B cell (primary cell): Measurements from ENCODE around the gene PLEKHM3. TPM values are rescaled to one million over a fixed set of nuclear protein-coding genes. Genes with fewer than 3 reads are reported as not detected.

Experiments
- ATAC-seq: fragments of 200-7000 bp; cut with Tn5 transposase; one replicate; pipeline ENCODE4 v1.10.0; 2021; ENCODE audit warnings: low read depth, mild to moderate bottlenecking, moderate number of reproducible peaks, moderate library complexity
- CTCF ChIA-PET: fragments of 350-600 bp; sonication (Branson Sonifier 250); formaldehyde crosslinking; loops from one replicate; lab custom pipeline; 2021; ENCODE audit warnings: antibody characterized with exemption, inconsistent platforms; lab: Charles Lee
- POLR2A ChIA-PET: fragments of 350-600 bp; sonication (Branson Sonifier 250); formaldehyde crosslinking; loops from one replicate; lab custom pipeline; 2021; ENCODE audit warnings: antibody characterized with exemption; lab: Charles Lee
- DNase-seq: peaks from one replicate; pipeline ENCODE4 v3.0.0; 2013
- H2AFZ ChIP-seq: 2 replicates; pipeline ENCODE4 v1.6.1; 2012; ENCODE audit warnings: mild to moderate bottlenecking, low read depth, low read length; ENCODE audit not compliant: insufficient read depth, poor library complexity, severe bottlenecking
- H3K27ac ChIP-seq, 2 donors: 1 replicate in 1 of 2; 2 replicates in 1 of 2; pipeline ENCODE4 v1.5.1; 2012 to 2013; ENCODE audit warnings: low read length in 2 of 2, mild to moderate bottlenecking in 2 of 2, moderate library complexity in 1 of 2
- H3K27me3 ChIP-seq, 4 experiments: fragments of 200-600 bp in 1 of 4; sonication (generic) in 1 of 4; replicated peaks in 1 of 4; 1 replicate in 2 of 4; 2 replicates in 2 of 4; pipeline versions ENCODE4 v1.6.1 to v1.7.0; 2013 to 2016; ENCODE audit warnings: low read length in 3 of 4, mild to moderate bottlenecking in 2 of 4, mixed read lengths in 1 of 4, moderate library complexity in 1 of 4; ENCODE audit not compliant: insufficient read depth in 4 of 4, control insufficient read depth in 3 of 4; ENCODE audit errors: control extremely low read depth in 1 of 4
- H3K36me3 ChIP-seq, 2 experiments: replicated peaks in 1 of 2; 1 replicate in 1 of 2; 2 replicates in 1 of 2; pipeline versions ENCODE4 v1.6.1 to v1.7.1; 2013; ENCODE audit warnings: low read length in 1 of 2; ENCODE audit not compliant: insufficient read depth in 2 of 2, control insufficient read depth in 1 of 2; ENCODE audit errors: control extremely low read depth in 1 of 2, extremely low read depth in 1 of 2
- H3K4me1 ChIP-seq, 2 donors: fragments of 200-600 bp in 1 of 2; sonication (generic) in 1 of 2; 1 replicate in 1 of 2; 2 replicates in 1 of 2; pipeline versions ENCODE4 v1.5.1 to v1.6.1; 2013 to 2017; ENCODE audit warnings: low read length in 2 of 2; ENCODE audit not compliant: control insufficient read depth in 2 of 2, insufficient read depth in 2 of 2
- H3K4me2 ChIP-seq: replicated peaks from 2 replicates; pipeline ENCODE3; 2012; ENCODE audit warnings: mild to moderate bottlenecking, low read depth, low read length; ENCODE audit not compliant: poor library complexity, severe bottlenecking
- H3K4me3 ChIP-seq, 5 experiments: fragments of 200-600 bp in 1 of 5; sonication (generic) in 1 of 5; 1 replicate in 3 of 5; 2 replicates in 2 of 5; pipeline versions ENCODE4 v1.5.1 to v1.7.0; 2011 to 2016; ENCODE audit warnings: low read length in 4 of 5, mild to moderate bottlenecking in 4 of 5, low read depth in 2 of 5, control low read depth in 1 of 5, moderate library complexity in 1 of 5; ENCODE audit not compliant: insufficient read depth in 1 of 5; ENCODE audit errors: control extremely low read depth in 1 of 5, extremely low read depth in 1 of 5
- H3K79me2 ChIP-seq: fragments of 200-600 bp; sonication (generic); one replicate; pipeline ENCODE4 v1.6.0; 2016; ENCODE audit warnings: low read length; ENCODE audit not compliant: control insufficient read depth, insufficient read depth
- H3K9ac ChIP-seq: fragments of 200-600 bp; sonication (generic); 2 replicates; pipeline ENCODE4 v1.6.1; 2017; ENCODE audit warnings: mild to moderate bottlenecking, low read length, moderate library complexity
- H3K9me3 ChIP-seq, 3 donors: one replicate each; pipeline versions ENCODE4 v1.6.1 to v1.7.1; 2013; ENCODE audit warnings: low read length in 2 of 3; ENCODE audit not compliant: control insufficient read depth in 2 of 3, insufficient read depth in 1 of 3; ENCODE audit errors: control extremely low read depth in 1 of 3
- H4K20me1 ChIP-seq: 2 replicates; pipeline ENCODE4 v1.6.0; 2012; ENCODE audit warnings: mild to moderate bottlenecking, low read length; ENCODE audit not compliant: insufficient read depth, control insufficient read depth, poor library complexity, severe bottlenecking
- H3K27ac Mint-ChIP-seq: one replicate; pipeline ENCODE4 v1.8.0; 2021; ENCODE audit warnings: mixed read lengths
- H3K27me3 Mint-ChIP-seq: one replicate; pipeline ENCODE4 v1.8.0; 2021; ENCODE audit warnings: mixed read lengths
- H3K4me1 Mint-ChIP-seq: one replicate; pipeline ENCODE4 v1.8.0; 2021; ENCODE audit warnings: mixed read lengths
- H3K4me3 Mint-ChIP-seq: one replicate; pipeline ENCODE4 v1.8.0; 2021; ENCODE audit warnings: mixed read lengths
- H3K9me3 Mint-ChIP-seq: one replicate; pipeline ENCODE4 v1.8.0; 2022; ENCODE audit warnings: mixed read lengths; ENCODE audit not compliant: insufficient read depth
- EZH2 ChIP-seq: IDR thresholded peaks from 2 replicates; pipeline ENCODE4 v1.6.1; 2012; ENCODE audit warnings: borderline replicate concordance, low read depth, mild to moderate bottlenecking, moderate library complexity, low read length; ENCODE audit not compliant: insufficient read depth, poor library complexity, severe bottlenecking
- WGBS: methylation state at CpG from one replicate; pipeline ENCODE4 v1.1.5; 2013; ENCODE audit warnings: missing lambda C conversion rate; ENCODE audit not compliant: insufficient coverage; 5-methylcytosine and 5-hydroxymethylcytosine counted together
- intact Hi-C: fragments of 100-400 bp; cut with micrococcal nuclease; formaldehyde crosslinking; loops from one replicate; pipeline ENCODE4 v1.10.0; 2022
- polyA plus RNA-seq: library from polyadenylated mRNA; depleted of rRNA; stranded (reverse); fragments of >200 nt; gene quantifications from 2 replicates; pipeline ENCODE4 v1.2.3, GENCODE V29; 2012
- total RNA-seq, 2 donors: library from RNA; stranded (reverse); fragments of 120-200 nt in 1 of 2; gene quantifications; 1 replicate in 1 of 2; 2 replicates in 1 of 2; pipeline versions ENCODE4 v1.2.3 to v1.2.4, GENCODE V29; 2013 to 2022
- TF ChIP-seq, protein P1 (sequence below): fragments of 200-600 bp; IDR thresholded peaks from one replicate; pipeline ENCODE4 v1.8.0; 2022; ENCODE audit warnings: antibody characterized with exemption, mild to moderate bottlenecking

Gene PLEKHM3
- total and polyA plus RNA-seq, 2 donors (not counting 1 experiment from before 2014, with no cell fraction given) = 4.0 to 17.7 TPM

DNA sequence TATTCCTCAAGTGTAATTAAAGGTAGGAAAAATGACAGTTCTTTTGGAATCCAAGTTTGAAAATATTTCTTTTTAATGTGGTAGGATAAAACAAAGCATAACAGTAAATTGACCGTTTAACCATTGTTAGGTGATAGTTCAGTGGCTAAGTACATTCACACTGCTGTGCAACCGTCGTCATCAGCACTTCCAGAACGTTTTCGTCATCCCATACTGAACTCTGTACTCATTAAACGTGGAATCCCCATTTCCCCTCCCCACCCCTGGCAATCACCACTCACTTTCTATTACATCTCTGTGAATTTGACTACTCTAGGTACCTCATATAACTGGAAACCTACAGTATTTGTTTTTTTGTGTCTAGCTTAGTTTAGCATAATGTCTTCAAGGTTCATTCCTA, 222.7 kb downstream of the PLEKHM3 start:
- ATAC-seq = no peak
- no peak overlapping the region for H3K4me3 Mint-ChIP-seq
- H3K4me2 ChIP-seq = no peak overlapping the region
- no peaks in the 10 kb centered on the region for H3K9me3 Mint-ChIP-seq
- no peaks in the 10 kb centered on the region for H4K20me1 ChIP-seq
- no CpG with 5 or more reads among the region's 6 CpGs for WGBS
- no peak overlapping the region for H2AFZ ChIP-seq
- H3K9me3 ChIP-seq = no peaks in the 10 kb centered on the region
- H3K4me3 ChIP-seq = no peak overlapping the region
- no peak overlapping the region for H3K27ac ChIP-seq
- H3K36me3 ChIP-seq = no peaks in the 10 kb centered on the region
- ChIA-PET POLR2A (interaction anchor here (0.7 kb wide), 1 partner anchor 14 kb away, joined by 4 read pairs; no protein-coding TSS in a partner anchor), CTCF (no interaction called here)
- intact Hi-C loops = no loop called here
- H3K27me3 Mint-ChIP-seq = no peaks in the 10 kb centered on the region
- DNase-seq = no peak
- TF ChIP-seq, protein P1, sequence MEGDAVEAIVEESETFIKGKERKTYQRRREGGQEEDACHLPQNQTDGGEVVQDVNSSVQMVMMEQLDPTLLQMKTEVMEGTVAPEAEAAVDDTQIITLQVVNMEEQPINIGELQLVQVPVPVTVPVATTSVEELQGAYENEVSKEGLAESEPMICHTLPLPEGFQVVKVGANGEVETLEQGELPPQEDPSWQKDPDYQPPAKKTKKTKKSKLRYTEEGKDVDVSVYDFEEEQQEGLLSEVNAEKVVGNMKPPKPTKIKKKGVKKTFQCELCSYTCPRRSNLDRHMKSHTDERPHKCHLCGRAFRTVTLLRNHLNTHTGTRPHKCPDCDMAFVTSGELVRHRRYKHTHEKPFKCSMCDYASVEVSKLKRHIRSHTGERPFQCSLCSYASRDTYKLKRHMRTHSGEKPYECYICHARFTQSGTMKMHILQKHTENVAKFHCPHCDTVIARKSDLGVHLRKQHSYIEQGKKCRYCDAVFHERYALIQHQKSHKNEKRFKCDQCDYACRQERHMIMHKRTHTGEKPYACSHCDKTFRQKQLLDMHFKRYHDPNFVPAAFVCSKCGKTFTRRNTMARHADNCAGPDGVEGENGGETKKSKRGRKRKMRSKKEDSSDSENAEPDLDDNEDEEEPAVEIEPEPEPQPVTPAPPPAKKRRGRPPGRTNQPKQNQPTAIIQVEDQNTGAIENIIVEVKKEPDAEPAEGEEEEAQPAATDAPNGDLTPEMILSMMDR = no peak
- no peak for TF ChIP-seq EZH2
- no peak overlapping the region for H3K27ac Mint-ChIP-seq
- no peaks in the 10 kb centered on the region for H3K27me3 ChIP-seq
- H3K79me2 ChIP-seq = no peaks in the 10 kb centered on the region
- no peaks in the 10 kb centered on the region for H3K4me1 ChIP-seq
- no peak overlapping the region for H3K9ac ChIP-seq
- H3K4me1 Mint-ChIP-seq = no peaks in the 10 kb centered on the region

DNA sequence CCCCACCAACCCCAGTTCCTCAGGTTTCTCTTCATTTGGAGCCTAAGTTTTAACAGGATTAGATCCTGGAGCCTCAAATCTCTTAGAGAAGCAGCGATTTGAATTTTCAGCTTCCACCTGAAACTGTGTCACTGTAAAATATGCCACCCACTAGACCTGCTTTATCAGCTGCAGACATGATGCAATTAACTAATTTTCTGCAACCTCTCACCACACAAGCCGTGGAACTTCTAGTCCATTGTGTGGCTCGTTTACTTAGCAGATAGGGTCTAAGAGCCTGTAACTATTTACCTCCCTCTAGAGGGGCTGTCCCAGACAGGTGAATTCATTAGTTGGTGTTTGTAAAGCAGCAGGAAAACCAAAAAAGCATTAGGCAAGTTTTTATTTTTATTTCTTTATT, 224.1 kb downstream of the PLEKHM3 start:
- Mint-ChIP-seq H3K4me1 (no peaks in the 10 kb centered on the region), H3K9me3 (no peaks in the 10 kb centered on the region), H3K27ac (no peak overlapping the region), H3K27me3 (no peaks in the 10 kb centered on the region), H3K4me3 (no peak overlapping the region)
- no peaks in the 10 kb centered on the region for H3K4me1 ChIP-seq
- no peaks in the 10 kb centered on the region for H3K79me2 ChIP-seq
- H4K20me1 ChIP-seq = no peaks in the 10 kb centered on the region
- POLR2A ChIA-PET = no interaction called here
- intact Hi-C loops = no loop called here
- no peaks in the 10 kb centered on the region for H3K9me3 ChIP-seq
- H3K9ac ChIP-seq = no peak overlapping the region
- no peaks in the 10 kb centered on the region for H3K27me3 ChIP-seq
- WGBS = 48% methylated on average over 2 of the region's 3 CpGs
- ATAC-seq (no peak), DNase-seq (no peak)
- H2AFZ ChIP-seq = no peak overlapping the region
- H3K27ac ChIP-seq = no peak overlapping the region
- no peak overlapping the region for H3K4me3 ChIP-seq
- no peaks in the 10 kb centered on the region for H3K36me3 ChIP-seq
- CTCF ChIA-PET = no interaction called here
- H3K4me2 ChIP-seq = no peak overlapping the region
- no peak for TF ChIP-seq EZH2
